Choroid plexus epithelial cell (primary cell): ENCODE results near the gene IFIT3.

Experiments used
- DNase-seq: peaks from one replicate; pipeline ENCODE4 v3.0.0-alpha.2; 2010; ENCODE audit warnings: low read depth
- H3K4me3 ChIP-seq: 2 replicates; pipeline ENCODE4 v1.5.1; 2011; ENCODE audit warnings: low read depth, mild to moderate bottlenecking, control low read depth, low read length, moderate library complexity
- CTCF ChIP-seq: conservative IDR thresholded peaks from 2 replicates; pipeline ENCODE4 v1.5.1; 2011; ENCODE audit warnings: low read depth, mild to moderate bottlenecking, control low read depth, inconsistent platforms, low read length, moderate library complexity

IFIT3 gene

GRCh38 chr10:89304446-89304845 lies 23.4 kb upstream of the IFIT3 start:
- no peak overlapping the region for H3K4me3 ChIP-seq
- DNase-seq, result no peak
- TF ChIP-seq CTCF, result no peak

- DNase-seq, result no peak
- TF ChIP-seq CTCF, result no peak
- H3K4me3 ChIP-seq, result no peak overlapping the region
These were observed 22.9 kb upstream of the IFIT3 start for GRCh38 chr10:89304925-89305324.

GRCh38 chr10:89305766-89306433 lies 21.9 kb upstream of the IFIT3 start:
- DNase-seq, result no peak
- H3K4me3 ChIP-seq, result no peak overlapping the region
- TF ChIP-seq CTCF, result no peak

GRCh38 chr10:89306434-89307268 lies 21.1 kb upstream of the IFIT3 start:
- TF ChIP-seq CTCF, result no peak
- no peak overlapping the region for H3K4me3 ChIP-seq
- no peak for DNase-seq

- no peak overlapping the region for H3K4me3 ChIP-seq
- no peak for DNase-seq
- TF ChIP-seq CTCF, result no peak
These were observed 20.6 kb upstream of the IFIT3 start for GRCh38 chr10:89307269-89307577.

GRCh38 chr10:89308266-89308665 lies 19.5 kb upstream of the IFIT3 start:
- no peak overlapping the region for H3K4me3 ChIP-seq
- TF ChIP-seq CTCF, result no peak
- no peak for DNase-seq

- no peak for DNase-seq
- H3K4me3 ChIP-seq, result no peak overlapping the region
- TF ChIP-seq CTCF, result no peak
These were observed 19.1 kb upstream of the IFIT3 start for GRCh38 chr10:89308736-89309135.
